GM19452 (cell line): ENCODE data around the gene FAM72A.
A peak's percentile ranks its signal among the peaks of the same experiment; 100 is the strongest.
"Not testable (repeated sequence)": the region's sequence is repeated elsewhere in the genome, so short reads cannot be mapped to it uniquely, and the experiment has no call there.

Source experiments
- ATAC-seq: cut with Tn5 transposase; IDR thresholded peaks from one replicate; pipeline ENCODE4 v1.9.1; 2021; ENCODE audit not compliant: unreplicated experiment

FAM72A gene

GRCh38 chr1:206202789-206203363, at the start of gene FAM72A:
Gene FAM72A (minus strand): TSS chr1:206202839. CDS start chr1:206202025, 814 bp downstream.
- ATAC-seq, result peak; percentile 83

- peak; percentile 77 for ATAC-seq
These were observed 48.5 kb upstream of the FAM72A start for GRCh38 chr1:206250953-206251681.

GRCh38 chr1:206246129-206246886, 43.7 kb upstream of the FAM72A start:
- not testable (repeated sequence) for ATAC-seq

DNA sequence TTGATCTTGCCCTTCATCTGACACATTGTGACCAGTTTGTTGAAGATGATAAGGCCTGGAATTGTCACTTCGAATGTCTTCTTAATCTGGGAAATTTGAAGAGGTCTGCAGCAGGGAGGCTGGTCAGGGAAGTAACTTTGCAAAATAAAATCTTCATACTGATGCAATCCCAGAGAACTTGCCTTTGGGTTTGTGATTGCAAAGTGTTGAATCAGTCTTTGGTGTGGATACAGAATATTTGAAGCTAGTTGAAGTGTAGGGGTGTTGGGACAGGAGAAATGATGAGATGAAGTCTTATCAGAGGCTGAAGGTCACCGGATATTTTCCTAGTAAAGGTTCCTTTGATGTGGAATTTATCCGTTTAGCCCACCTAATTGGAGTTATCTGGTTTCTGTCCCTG, 42.8 kb upstream of the FAM72A start:
- ATAC-seq, result not testable (repeated sequence)

DNA sequence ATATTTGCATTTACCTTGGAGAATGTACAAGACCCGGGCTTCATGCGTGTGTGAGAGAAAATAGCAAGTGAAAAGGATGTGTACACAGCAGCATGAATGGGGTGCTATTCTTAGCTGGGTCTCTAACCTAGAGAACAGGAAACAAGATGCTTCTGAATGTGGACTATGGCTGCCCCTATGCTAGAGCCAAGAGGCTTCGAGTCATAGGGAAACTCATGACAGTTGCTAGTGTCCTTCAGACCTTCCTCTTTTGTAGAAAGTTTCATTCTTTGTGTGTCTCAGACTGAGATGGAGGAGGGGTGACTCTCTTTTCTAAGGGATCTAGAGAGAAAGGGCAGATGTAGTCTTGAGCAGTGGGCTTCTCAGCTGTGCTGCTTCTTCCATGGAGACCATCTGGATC, 40.7 kb upstream of the FAM72A start:
- peak; percentile 97 for ATAC-seq

- ATAC-seq, result not testable (repeated sequence)
These were observed 37.6 kb upstream of the FAM72A start for GRCh38 chr1:206240288-206240687.

- ATAC-seq, result not testable (repeated sequence)
These were observed 32.6 kb upstream of the FAM72A start for GRCh38 chr1:206235190-206235589.

- ATAC-seq, result not testable (repeated sequence)
These were observed 31.7 kb upstream of the FAM72A start for GRCh38 chr1:206234189-206234916.

GRCh38 chr1:206232970-206233645, 30.5 kb upstream of the FAM72A start:
- ATAC-seq, result not testable (repeated sequence)

DNA sequence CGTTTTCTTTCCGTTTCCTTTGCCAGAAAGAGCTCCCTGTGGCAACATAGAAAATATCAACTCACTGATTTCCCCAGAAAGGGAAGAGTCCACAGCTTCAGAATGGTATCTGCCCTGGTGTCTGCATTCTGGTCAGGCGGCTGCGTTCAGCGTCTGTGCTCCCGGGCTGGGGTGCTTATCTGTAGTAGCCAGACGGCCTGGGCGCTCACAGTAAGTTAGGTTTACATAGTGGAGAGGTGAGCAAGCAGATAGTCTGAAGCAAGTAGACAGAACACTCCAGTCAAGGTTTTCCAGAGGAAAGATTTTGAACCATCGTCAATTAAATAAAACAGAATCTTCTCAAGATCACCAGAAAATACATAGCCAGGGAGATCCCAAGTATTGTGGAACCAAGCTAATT, 29.4 kb upstream of the FAM72A start:
- ATAC-seq, result not testable (repeated sequence)

DNA sequence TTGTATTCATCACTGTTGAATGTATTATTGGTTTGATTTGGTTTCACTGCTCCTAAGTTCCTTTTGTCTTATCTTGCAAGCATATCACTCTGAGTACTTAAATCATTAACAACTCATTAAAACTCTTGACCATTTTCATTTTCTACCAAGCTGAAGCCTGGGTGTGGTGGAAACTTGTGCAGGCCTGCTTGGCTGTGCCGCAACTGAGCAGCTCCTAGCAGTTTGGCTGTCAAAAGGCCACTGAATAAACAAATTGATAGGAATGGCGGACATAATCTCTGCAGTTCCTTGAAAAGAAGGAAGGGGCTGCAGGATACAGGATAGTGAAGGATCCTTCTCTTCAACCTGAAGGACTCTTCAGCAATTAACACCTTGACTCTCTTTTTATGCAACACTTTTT, 26.6 kb upstream of the FAM72A start:
- not testable (repeated sequence) for ATAC-seq

- not testable (repeated sequence) for ATAC-seq
These were observed 24.2 kb upstream of the FAM72A start for GRCh38 chr1:206226886-206227285.

DNA sequence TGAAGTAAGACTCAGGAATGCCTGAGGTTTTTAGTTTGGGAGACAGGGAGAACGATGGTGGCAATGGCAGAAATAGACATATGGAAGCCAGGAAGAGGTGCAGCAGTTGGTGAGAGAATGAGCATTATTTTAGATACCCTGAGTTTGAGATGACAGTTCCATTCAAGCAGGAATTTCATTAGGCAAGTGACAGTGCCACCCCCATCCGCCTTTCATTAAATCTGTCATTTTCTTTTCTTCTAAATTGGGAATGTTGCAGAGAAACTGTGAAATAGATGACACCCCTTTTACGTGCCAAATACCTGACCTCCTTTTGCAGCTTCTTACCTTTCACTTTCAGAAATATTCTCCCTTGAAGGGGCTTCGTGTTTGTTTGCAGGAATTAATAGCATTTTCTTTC, 22.7 kb upstream of the FAM72A start:
- ATAC-seq, result not testable (repeated sequence)

DNA sequence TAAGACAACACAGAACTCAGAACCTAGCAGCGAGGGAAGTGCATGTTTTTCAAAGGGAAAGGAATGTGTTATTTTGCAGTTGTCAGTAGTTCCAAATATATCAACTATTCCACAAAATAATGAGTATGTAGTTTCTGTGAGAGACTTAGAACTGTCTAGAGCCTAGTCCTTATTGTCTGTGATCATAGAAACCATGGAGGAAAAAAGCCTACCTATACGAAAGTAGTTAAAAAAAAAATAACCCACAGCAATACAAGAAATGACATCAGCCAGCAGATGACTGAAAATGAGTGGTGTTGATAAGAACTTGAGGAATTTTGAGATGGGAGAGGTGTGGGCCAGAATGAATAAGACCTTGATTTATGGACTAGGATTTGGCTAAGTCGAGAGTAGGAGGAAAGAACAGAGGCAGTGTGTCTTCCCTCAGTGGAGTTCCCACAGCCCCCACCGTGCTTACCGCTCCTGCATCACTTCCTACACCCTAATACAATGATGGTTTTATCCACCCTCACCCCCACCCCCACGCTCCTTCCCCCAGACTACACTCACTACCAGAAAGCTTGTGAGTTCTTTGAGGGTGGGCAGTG, 21.6 kb upstream of the FAM72A start:
- ATAC-seq, result not testable (repeated sequence)

GRCh38 chr1:206221585-206221984, 18.9 kb upstream of the FAM72A start:
- ATAC-seq, result not testable (repeated sequence)

DNA sequence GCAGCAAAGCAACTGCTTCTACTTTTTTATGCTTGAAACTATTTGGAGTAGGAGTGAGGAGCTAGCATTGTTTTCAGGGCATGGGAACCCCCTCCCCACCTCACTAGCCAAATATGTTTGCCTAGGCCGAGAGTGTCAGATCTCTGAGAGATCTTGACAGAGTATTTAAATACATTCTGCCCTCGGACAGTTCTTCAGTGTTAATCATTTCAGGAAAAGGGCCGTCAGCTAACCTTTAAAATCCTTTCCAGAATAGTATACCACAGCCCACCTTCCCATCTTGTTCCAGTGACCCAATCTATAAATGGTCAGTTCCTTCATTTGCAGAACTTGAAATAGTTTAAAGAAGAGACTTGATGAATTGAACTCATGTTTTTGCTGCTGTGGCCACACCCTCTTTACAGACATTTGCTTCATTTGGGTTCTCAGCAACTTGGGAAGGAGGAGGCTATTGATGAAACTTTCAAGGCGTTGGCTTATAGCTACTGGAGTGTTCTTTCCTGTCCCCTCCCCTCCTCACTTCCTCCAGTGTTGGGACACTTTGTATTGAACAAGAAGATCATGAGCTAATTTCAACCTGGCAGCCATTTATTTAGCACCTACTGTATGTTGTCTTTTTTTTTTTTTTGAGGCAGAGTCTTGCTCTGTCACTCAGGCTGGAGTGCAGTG, 17.8 kb upstream of the FAM72A start:
- not testable (repeated sequence) for ATAC-seq

- ATAC-seq, result not testable (repeated sequence)
These were observed 17.1 kb upstream of the FAM72A start for GRCh38 chr1:206219514-206220331.

- ATAC-seq, result not testable (repeated sequence)
These were observed 16.1 kb upstream of the FAM72A start for GRCh38 chr1:206218765-206219164.

- not testable (repeated sequence) for ATAC-seq
These were observed 15.6 kb upstream of the FAM72A start for GRCh38 chr1:206218285-206218684.
